Loucy (cell line): Measurements from ENCODE around the gene MGP.

Experiments used
- H2AFZ ChIP-seq: fragments of 200-600 bp; sonication (generic); 2 replicates; pipeline ENCODE4 v1.6.0; 2016; ENCODE audit warnings: antibody characterized with exemption, mild to moderate bottlenecking, low read length, moderate library complexity
- H3F3A ChIP-seq: fragments of 200-600 bp; 2 replicates; pipeline ENCODE4 v1.6.0; 2016; ENCODE audit warnings: antibody characterized with exemption, low read depth, mild to moderate bottlenecking
- H3K27me3 ChIP-seq: fragments of 200-600 bp; sonication (generic); 2 replicates; pipeline ENCODE4 v1.6.1; 2014; ENCODE audit warnings: low read length, mild to moderate bottlenecking; ENCODE audit not compliant: insufficient read depth, poor library complexity, severe bottlenecking
- H3K36me3 ChIP-seq: fragments of 200-600 bp; sonication (generic); 2 replicates; pipeline ENCODE4 v1.6.1; 2016; ENCODE audit warnings: low read length; ENCODE audit not compliant: insufficient read depth
- H3K4me1 ChIP-seq: fragments of 200-600 bp; sonication (generic); 2 replicates; pipeline ENCODE4 v1.5.1; 2014; ENCODE audit warnings: low read length, mild to moderate bottlenecking; ENCODE audit not compliant: insufficient read depth, poor library complexity, severe bottlenecking
- H3K4me2 ChIP-seq: fragments of 200-600 bp; sonication (generic); 2 replicates; pipeline ENCODE4 v1.6.0; 2014; ENCODE audit warnings: antibody characterized with exemption, low read length, low read depth, mild to moderate bottlenecking; ENCODE audit not compliant: poor library complexity, severe bottlenecking
- H3K4me3 ChIP-seq: fragments of 200-600 bp; sonication (generic); 2 replicates; pipeline ENCODE4 v1.5.1; 2014; ENCODE audit warnings: low read length, mild to moderate bottlenecking, mixed read lengths; ENCODE audit not compliant: poor library complexity, severe bottlenecking
- H3K79me2 ChIP-seq: fragments of 200-600 bp; sonication (generic); 2 replicates; pipeline ENCODE4 v1.6.1; 2014; ENCODE audit warnings: low read length; ENCODE audit not compliant: insufficient read depth
- H3K9ac ChIP-seq: fragments of 200-600 bp; sonication (generic); 2 replicates; pipeline ENCODE4 v1.6.0; 2014; ENCODE audit warnings: mild to moderate bottlenecking, low read depth, low read length, moderate library complexity; ENCODE audit not compliant: poor library complexity, severe bottlenecking
- H3K9me2 ChIP-seq: fragments of 200-600 bp; sonication (generic); replicated peaks from 2 replicates; pipeline ENCODE4 v1.6.1; 2016; ENCODE audit warnings: low read depth, low read length, mixed read lengths
- H3K9me3 ChIP-seq: fragments of 200-600 bp; sonication (generic); 2 replicates; pipeline ENCODE4 v1.6.1; 2014; ENCODE audit warnings: mild to moderate bottlenecking, antibody characterized with exemption, low read length, low read depth; ENCODE audit not compliant: insufficient read depth
- H4K20me1 ChIP-seq: fragments of 200-600 bp; sonication (generic); 2 replicates; pipeline ENCODE4 v1.6.0; 2014; ENCODE audit warnings: antibody characterized with exemption, low read length, mild to moderate bottlenecking; ENCODE audit not compliant: insufficient read depth, poor library complexity, severe bottlenecking
- EZH2phosphoT487 ChIP-seq: fragments of 200-600 bp; IDR thresholded peaks from 2 replicates; pipeline ENCODE4 v1.6.1; 2018; ENCODE audit warnings: antibody characterized with exemption, mild to moderate bottlenecking, moderate library complexity, borderline replicate concordance
- TF ChIP-seq, protein P1 (sequence below): fragments of 200-600 bp; sonication (generic); conservative IDR thresholded peaks from 2 replicates; pipeline ENCODE4 v1.5.1; 2014; ENCODE audit warnings: mild to moderate bottlenecking, antibody characterized with exemption, low read length

The MGP gene

GRCh38 chr12:14836336-14837210 is 49.1 kb downstream of the MGP start:
- H3K36me3 ChIP-seq = no peaks in the 10 kb centered on the region
- H3K4me3 ChIP-seq = no peak overlapping the region
- peaks cover 13% of the 10 kb centered on the region for H3K27me3 ChIP-seq
- no peak overlapping the region for H3K4me2 ChIP-seq
- no peak for TF ChIP-seq EZH2phosphoT487
- H2AFZ ChIP-seq = no peak overlapping the region
- no peaks in the 10 kb centered on the region for H3K9me3 ChIP-seq
- H4K20me1 ChIP-seq = no peaks in the 10 kb centered on the region
- no peaks in the 10 kb centered on the region for H3K9me2 ChIP-seq
- H3K79me2 ChIP-seq = no peaks in the 10 kb centered on the region
- H3F3A ChIP-seq = no peaks in the 10 kb centered on the region
- no peak overlapping the region for H3K9ac ChIP-seq
- no peaks in the 10 kb centered on the region for H3K4me1 ChIP-seq

DNA sequence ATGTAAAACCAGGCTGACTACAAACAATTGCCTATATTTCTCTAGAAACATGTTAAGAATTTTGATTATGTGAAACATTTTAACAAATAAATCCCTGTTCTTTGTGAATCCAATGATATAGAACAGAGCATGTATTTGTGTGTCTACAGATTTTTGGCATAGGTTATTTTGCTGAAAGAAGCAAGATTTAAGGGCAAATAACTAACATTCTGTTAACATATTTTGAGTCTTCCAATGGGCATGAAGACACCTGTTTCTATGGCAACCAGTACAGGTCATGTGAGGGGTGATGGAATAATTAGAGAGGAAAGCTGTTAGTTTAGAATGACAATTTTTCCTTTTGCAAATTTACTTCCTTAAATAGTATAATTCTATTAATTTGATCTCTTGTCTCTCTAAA is 51.1 kb downstream of the MGP start:
- Histone ChIP-seq H2AFZ (no peak overlapping the region), H3K79me2 (no peaks in the 10 kb centered on the region), H3K9ac (no peak overlapping the region), H3K27me3 (peaks cover 11% of the 10 kb centered on the region), H3K36me3 (no peaks in the 10 kb centered on the region), H4K20me1 (no peaks in the 10 kb centered on the region), H3K9me2 (no peaks in the 10 kb centered on the region), H3K4me1 (no peaks in the 10 kb centered on the region), H3K4me3 (no peak overlapping the region), H3K9me3 (no peaks in the 10 kb centered on the region), H3K4me2 (no peak overlapping the region), H3F3A (no peaks in the 10 kb centered on the region)
- TF ChIP-seq EZH2phosphoT487 = no peak

- Histone ChIP-seq H3K4me1 (no peaks in the 10 kb centered on the region), H3F3A (no peaks in the 10 kb centered on the region), H2AFZ (no peak overlapping the region), H3K9me3 (no peaks in the 10 kb centered on the region), H3K79me2 (no peaks in the 10 kb centered on the region), H4K20me1 (no peaks in the 10 kb centered on the region), H3K9ac (no peak overlapping the region), H3K4me2 (no peak overlapping the region), H3K36me3 (no peaks in the 10 kb centered on the region), H3K4me3 (no peak overlapping the region), H3K27me3 (peaks cover 5% of the 10 kb centered on the region), H3K9me2 (no peaks in the 10 kb centered on the region)
- no peak for TF ChIP-seq EZH2phosphoT487
- TF ChIP-seq, protein P1, sequence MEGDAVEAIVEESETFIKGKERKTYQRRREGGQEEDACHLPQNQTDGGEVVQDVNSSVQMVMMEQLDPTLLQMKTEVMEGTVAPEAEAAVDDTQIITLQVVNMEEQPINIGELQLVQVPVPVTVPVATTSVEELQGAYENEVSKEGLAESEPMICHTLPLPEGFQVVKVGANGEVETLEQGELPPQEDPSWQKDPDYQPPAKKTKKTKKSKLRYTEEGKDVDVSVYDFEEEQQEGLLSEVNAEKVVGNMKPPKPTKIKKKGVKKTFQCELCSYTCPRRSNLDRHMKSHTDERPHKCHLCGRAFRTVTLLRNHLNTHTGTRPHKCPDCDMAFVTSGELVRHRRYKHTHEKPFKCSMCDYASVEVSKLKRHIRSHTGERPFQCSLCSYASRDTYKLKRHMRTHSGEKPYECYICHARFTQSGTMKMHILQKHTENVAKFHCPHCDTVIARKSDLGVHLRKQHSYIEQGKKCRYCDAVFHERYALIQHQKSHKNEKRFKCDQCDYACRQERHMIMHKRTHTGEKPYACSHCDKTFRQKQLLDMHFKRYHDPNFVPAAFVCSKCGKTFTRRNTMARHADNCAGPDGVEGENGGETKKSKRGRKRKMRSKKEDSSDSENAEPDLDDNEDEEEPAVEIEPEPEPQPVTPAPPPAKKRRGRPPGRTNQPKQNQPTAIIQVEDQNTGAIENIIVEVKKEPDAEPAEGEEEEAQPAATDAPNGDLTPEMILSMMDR = no peak
These were observed 51.7 kb downstream of the MGP start for GRCh38 chr12:14833952-14834351.

- no peak overlapping the region for H3K4me2 ChIP-seq
- no peak overlapping the region for H3K4me3 ChIP-seq
- H3K9me2 ChIP-seq = no peaks in the 10 kb centered on the region
- H4K20me1 ChIP-seq = no peaks in the 10 kb centered on the region
- no peaks in the 10 kb centered on the region for H3K79me2 ChIP-seq
- H2AFZ ChIP-seq = no peak overlapping the region
- no peaks in the 10 kb centered on the region for H3K36me3 ChIP-seq
- peaks cover 5% of the 10 kb centered on the region for H3K27me3 ChIP-seq
- no peaks in the 10 kb centered on the region for H3K9me3 ChIP-seq
- H3K4me1 ChIP-seq = no peaks in the 10 kb centered on the region
- H3K9ac ChIP-seq = no peak overlapping the region
- H3F3A ChIP-seq = no peaks in the 10 kb centered on the region
- TF ChIP-seq, protein P1 = no peak
- TF ChIP-seq EZH2phosphoT487 = no peak
These were observed 52.3 kb downstream of the MGP start for GRCh38 chr12:14833336-14833735.
